HepG2 (cell line): Measurements from ENCODE around the gene PIEZO1. TPM values are rescaled to one million over a fixed set of nuclear protein-coding genes. Genes with fewer than 3 reads are reported as not detected.

Source experiments
- ATAC-seq: fragments of 200-7000 bp; cut with Tn5 transposase; 3 replicates; pipeline ENCODE4 v1.9.1; 2020; ENCODE audit warnings: mild to moderate bottlenecking, moderate library complexity
- BruUV-seq: library from RNA; stranded (reverse); fragments of 400-500 nt; replicated peaks from 2 replicates; lab custom pipeline; 2021; lab: Mats Ljungman, UMichigan
- CTCF ChIA-PET: fragments of 300-600 bp; formaldehyde crosslinking; extraction: SDS; loops from one replicate; lab custom pipeline; 2021; ENCODE audit warnings: low total read pairs, inconsistent platforms, low intra/inter-chr PET ratio; lab: Yijun Ruan, JAX
- POLR2A ChIA-PET: fragments of 350-600 bp; sonication (Branson Sonifier 250); formaldehyde crosslinking; loops from one replicate; lab custom pipeline; 2020; ENCODE audit warnings: antibody characterized with exemption, inconsistent platforms; lab: Yijun Ruan, JAX
- DNase-seq: peaks from one replicate; pipeline ENCODE4 v3.0.0-alpha.2; 2015; ENCODE audit warnings: low spot score
- FAIRE-seq: peaks from 3 replicates; lab custom pipeline; 2011; peaks lifted over from hg19 to GRCh38; lab: Jason Lieb, UNC
- H2AFZ ChIP-seq: one replicate; pipeline ENCODE4 v1.6.1; 2011; ENCODE audit warnings: low read length, inconsistent platforms
- H3K27ac ChIP-seq: fragments of 300-600 bp; 3 replicates; pipeline ENCODE4 v1.8.0; 2011; ENCODE audit warnings: mixed run types, mild to moderate bottlenecking, mixed read lengths, low read length, inconsistent platforms; ENCODE audit not compliant: insufficient read depth; ENCODE audit errors: extremely low read length
- H3K27me3 ChIP-seq, 2 experiments: fragments of 200-600 bp in 1 of 2; 2 replicates in 1 of 2; 3 replicates in 1 of 2; pipeline versions ENCODE4 v1.6.0 to v1.8.0; 2011; ENCODE audit warnings: low read length in 2 of 2, mild to moderate bottlenecking in 2 of 2, moderate library complexity in 2 of 2, inconsistent platforms in 1 of 2; ENCODE audit not compliant: insufficient read depth in 2 of 2, control insufficient read depth in 1 of 2
- H3K36me3 ChIP-seq, 2 experiments: fragments of 200-600 bp in 1 of 2; replicated peaks in 1 of 2; 2 replicates in 1 of 2; 3 replicates in 1 of 2; pipeline versions ENCODE4 v1.5.1 to v1.8.0; 2011; ENCODE audit warnings: low read length in 2 of 2, inconsistent platforms in 1 of 2; ENCODE audit not compliant: insufficient read depth in 2 of 2, control insufficient read depth in 1 of 2
- H3K4me1 ChIP-seq: 2 replicates; pipeline ENCODE4 v1.5.1; 2012; ENCODE audit warnings: low read length, inconsistent platforms; ENCODE audit not compliant: insufficient read depth
- H3K4me2 ChIP-seq: 2 replicates; pipeline ENCODE4 v1.6.0; 2011; ENCODE audit warnings: low read depth, low read length, inconsistent platforms
- H3K4me3 ChIP-seq, 3 experiments: fragments of 200-600 bp in 1 of 3; sonication (generic), shearing (Covaris generic) in 1 of 3; replicated peaks in 1 of 3; 2 replicates each; pipeline ENCODE4 v1.5.1; 2011 to 2016; ENCODE audit warnings: low read length in 3 of 3, inconsistent platforms in 2 of 3, low read depth in 2 of 3, mild to moderate bottlenecking in 2 of 3, control low read depth in 1 of 3, mixed read lengths in 1 of 3; ENCODE audit not compliant: insufficient read depth in 1 of 3
- H3K79me2 ChIP-seq: one replicate; pipeline ENCODE4 v1.6.1; 2011; ENCODE audit warnings: low read length, inconsistent platforms; ENCODE audit not compliant: insufficient read depth
- H3K9ac ChIP-seq: 2 replicates; pipeline ENCODE4 v1.6.0; 2011; ENCODE audit warnings: mild to moderate bottlenecking, low read depth, low read length, inconsistent platforms; ENCODE audit not compliant: insufficient read depth
- H3K9me3 ChIP-seq: 2 replicates; pipeline ENCODE4 v1.5.1; 2012; ENCODE audit warnings: mild to moderate bottlenecking, low read length
- H4K20me1 ChIP-seq: 2 replicates; pipeline ENCODE4 v1.6.0; 2011; ENCODE audit warnings: inconsistent platforms, mild to moderate bottlenecking, low read length, moderate library complexity; ENCODE audit not compliant: insufficient read depth
- ARNT2 ChIP-seq: sonication (generic); formaldehyde crosslinking; IDR thresholded peaks from 2 replicates; pipeline ENCODE4 v1.8.0; 2022; ENCODE audit warnings: mild to moderate bottlenecking, low read depth, missing genetic modification reagents, moderate library complexity
- ARNTL ChIP-seq: sonication (generic); formaldehyde crosslinking; IDR thresholded peaks from 2 replicates; pipeline ENCODE4 v1.4.0; 2020; ENCODE audit warnings: mild to moderate bottlenecking, missing genetic modification reagents
- ETV6 ChIP-seq: sonication (generic); formaldehyde crosslinking; conservative IDR thresholded peaks from 2 replicates; pipeline ENCODE4 v1.4.0; 2020; ENCODE audit warnings: missing genetic modification reagents
- FOXK1 ChIP-seq: sonication (generic); formaldehyde crosslinking; IDR thresholded peaks from 2 replicates; pipeline ENCODE4 v1.4.0; 2020; ENCODE audit warnings: low read depth, missing genetic modification reagents, borderline replicate concordance
- KLF15 ChIP-seq: sonication (generic); formaldehyde crosslinking; IDR thresholded peaks from 2 replicates; pipeline ENCODE4 v1.8.1; 2023; ENCODE audit warnings: borderline replicate concordance, mild to moderate bottlenecking, inconsistent platforms, missing genetic modification reagents, mixed read lengths
- PAWR ChIP-seq: sonication (generic); formaldehyde crosslinking; IDR thresholded peaks from 2 replicates; pipeline ENCODE4 v1.4.0; 2020; ENCODE audit warnings: missing genetic modification reagents, mild to moderate bottlenecking, borderline replicate concordance
- PITX1 ChIP-seq: sonication (generic); formaldehyde crosslinking; IDR thresholded peaks from 2 replicates; pipeline ENCODE4 v1.5.1; 2020; ENCODE audit warnings: mild to moderate bottlenecking, missing genetic modification reagents
- RCOR2 ChIP-seq: IDR thresholded peaks from 2 replicates; pipeline ENCODE4 v1.6.1; 2016; ENCODE audit warnings: missing biosample characterization, missing genetic modification reagents
- RXRA ChIP-seq: sonication (generic); formaldehyde crosslinking; IDR thresholded peaks from 2 replicates; pipeline ENCODE4 v1.5.1; 2020; ENCODE audit warnings: missing genetic modification reagents
- SALL2 ChIP-seq: sonication (generic); formaldehyde crosslinking; IDR thresholded peaks from 2 replicates; pipeline ENCODE4 v1.8.1; 2023; ENCODE audit warnings: mild to moderate bottlenecking, missing genetic modification reagents, inconsistent platforms
- SAP130 ChIP-seq: IDR thresholded peaks from 2 replicates; pipeline ENCODE4 v1.6.1; 2016; ENCODE audit warnings: low read depth
- SOX13 ChIP-seq, 3 experiments: fragments of 450-650 bp in 1 of 3; sonication (generic) in 1 of 3; formaldehyde crosslinking in 1 of 3; IDR thresholded peaks in 2 of 3; conservative IDR thresholded peaks in 1 of 3; 2 replicates each; pipeline versions ENCODE4 v1.5.0 to v1.6.1; 2016 to 2020; ENCODE audit warnings: antibody characterized with exemption in 1 of 3, mild to moderate bottlenecking in 1 of 3, missing compliant biosample characterization in 1 of 3, missing genetic modification reagents in 1 of 3, moderate library complexity in 1 of 3
- TFDP2 ChIP-seq: sonication (generic); formaldehyde crosslinking; IDR thresholded peaks from 2 replicates; pipeline ENCODE4 v1.4.0; 2020; ENCODE audit warnings: missing genetic modification reagents
- ZNF33A ChIP-seq: sonication (generic); formaldehyde crosslinking; IDR thresholded peaks from 2 replicates; pipeline ENCODE4 v1.5.1; 2020; ENCODE audit warnings: missing genetic modification reagents, mild to moderate bottlenecking, moderate library complexity, borderline replicate concordance
- ZNF468 ChIP-seq: sonication (generic); formaldehyde crosslinking; IDR thresholded peaks from 2 replicates; pipeline ENCODE4 v1.8.0; 2022; ENCODE audit warnings: mild to moderate bottlenecking, moderate library complexity, missing genetic modification reagents
- ZNF530 ChIP-seq: sonication (generic); formaldehyde crosslinking; IDR thresholded peaks from 2 replicates; pipeline ENCODE4 v1.5.0; 2020; ENCODE audit warnings: low read depth, mild to moderate bottlenecking, missing genetic modification reagents
- ZNF549 ChIP-seq: sonication (generic); formaldehyde crosslinking; IDR thresholded peaks from 2 replicates; pipeline ENCODE4 v1.5.0; 2020; ENCODE audit warnings: missing genetic modification reagents
- ZNF660 ChIP-seq: sonication (generic); formaldehyde crosslinking; IDR thresholded peaks from 2 replicates; pipeline ENCODE4 v1.5.1; 2020; ENCODE audit warnings: mild to moderate bottlenecking, low read depth, missing genetic modification reagents, borderline replicate concordance
- ZNF879 ChIP-seq: sonication (generic); formaldehyde crosslinking; IDR thresholded peaks from 2 replicates; pipeline ENCODE4 v1.8.1; 2023; ENCODE audit warnings: missing genetic modification reagents
- whole genome bisulfite sequencing: methylation state at CpG from one replicate; pipeline ENCODE4 v1.1.6; 2017; ENCODE audit warnings: low lambda C conversion rate; 5-methylcytosine and 5-hydroxymethylcytosine counted together
- in situ Hi-C: cut with HindIII; loops from 2 replicates; pipeline ENCODE4 v1.10.0; 2017; ENCODE audit warnings: low pct_unique_long_range_greater_than_20kb; ENCODE audit not compliant: extremely low pct_ligation_motif_present
- intact Hi-C: fragments of 100-400 bp; cut with micrococcal nuclease; formaldehyde crosslinking; loops from one replicate; pipeline ENCODE4 v1.10.0; 2022; ENCODE audit not compliant: unreplicated experiment
- polyA plus RNA-seq, 8 experiments: library from polyadenylated mRNA; depleted of rRNA in 3 of 8; stranded (reverse) in 7 of 8; unstranded in 1 of 8; fragments of >200 nt; fragmentation: Illumina TruSeq in 4 of 8; extraction: Trizol in 4 of 8; gene quantifications; 2 replicates each; pipeline versions ENCODE4 v1.2.1 to v1.2.3, GENCODE V29; 2011 to 2016; ENCODE audit warnings: low read depth in 4 of 8, missing spikeins in 1 of 8, mixed read lengths in 1 of 8; ENCODE audit not compliant: insufficient read depth in 1 of 8
- total RNA-seq, 5 experiments: library from RNA; depleted of rRNA; stranded (reverse); fragments of >200 nt; fragmentation: Illumina TruSeq; extraction: Trizol; gene quantifications; 2 replicates each; pipeline ENCODE4 v1.2.3, GENCODE V29; 2016; ENCODE audit warnings: low read depth in 1 of 5
- TF ChIP-seq, protein P1 (sequence below): sonication (generic); formaldehyde crosslinking; IDR thresholded peaks from 2 replicates; pipeline ENCODE4 v1.4.0; 2020; ENCODE audit warnings: missing genetic modification reagents

Gene PIEZO1
- total and polyA plus RNA-seq, 2 of the 13 experiments (the other 11 are each of a cell fraction or from before 2014, with no cell fraction given): 67.9 to 85.0 TPM

GRCh38 chr16:88687254-88687576 lies 97.8 kb downstream of the PIEZO1 start (continued):
- TF ChIP-seq, protein P1, sequence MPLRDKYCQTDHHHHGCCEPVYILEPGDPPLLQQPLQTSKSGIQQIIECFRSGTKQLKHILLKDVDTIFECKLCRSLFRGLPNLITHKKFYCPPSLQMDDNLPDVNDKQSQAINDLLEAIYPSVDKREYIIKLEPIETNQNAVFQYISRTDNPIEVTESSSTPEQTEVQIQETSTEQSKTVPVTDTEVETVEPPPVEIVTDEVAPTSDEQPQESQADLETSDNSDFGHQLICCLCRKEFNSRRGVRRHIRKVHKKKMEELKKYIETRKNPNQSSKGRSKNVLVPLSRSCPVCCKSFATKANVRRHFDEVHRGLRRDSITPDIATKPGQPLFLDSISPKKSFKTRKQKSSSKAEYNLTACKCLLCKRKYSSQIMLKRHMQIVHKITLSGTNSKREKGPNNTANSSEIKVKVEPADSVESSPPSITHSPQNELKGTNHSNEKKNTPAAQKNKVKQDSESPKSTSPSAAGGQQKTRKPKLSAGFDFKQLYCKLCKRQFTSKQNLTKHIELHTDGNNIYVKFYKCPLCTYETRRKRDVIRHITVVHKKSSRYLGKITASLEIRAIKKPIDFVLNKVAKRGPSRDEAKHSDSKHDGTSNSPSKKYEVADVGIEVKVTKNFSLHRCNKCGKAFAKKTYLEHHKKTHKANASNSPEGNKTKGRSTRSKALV (CRISPR knock-in tag): no peak
- TF ChIP-seq PAWR (CRISPR knock-in tag) (no peak), RCOR2 (CRISPR knock-in tag) (no peak), KLF15 (CRISPR knock-in tag) (no peak), SAP130 (CRISPR knock-in tag) (peak; percentile 55), SOX13 (IDR thresholded peaks at IDR 0.05) (no peak), SOX13 (CRISPR knock-in tag; conservative IDR thresholded peaks at IDR 0.05 in 1 of 2, IDR thresholded peaks at IDR 0.05 in 1 of 2) (no peak), ARNTL (CRISPR knock-in tag) (peak; percentile 37)

- peak within 1 kb of the TSS; percentile 8; the same call in 1 of the 2 replicates for H3K9ac ChIP-seq
- H4K20me1 ChIP-seq: peaks cover 3% of the 10 kb centered on the region; the same call in 1 of the 2 replicates
- intact Hi-C loops (no loop called here), in situ Hi-C loops (no loop called here)
- BruUV-seq: no TSS peak
- H3K27ac ChIP-seq: no peak within 1 kb of the TSS
- CTCF ChIA-PET: no interaction called here
- H3K4me2 ChIP-seq: peak within 1 kb of the TSS; percentile 91
- peak within 1 kb of the TSS; percentile 52 to 76 (median 69) for H3K4me3 ChIP-seq
- no peaks in the 10 kb centered on the region for H3K9me3 ChIP-seq
- no peak within 1 kb of the TSS for H2AFZ ChIP-seq
- H3K79me2 ChIP-seq: no peaks in the 10 kb centered on the region
- peaks cover 23 to 82% of the 10 kb centered on the region in 2 experiments for H3K27me3 ChIP-seq
- WGBS: 1% methylated on average over 16 of the region's 65 CpGs
- H3K36me3 ChIP-seq: no peaks in the 10 kb centered on the region
- ATAC-seq (peak; percentile 85), DNase-seq (peak; percentile 76), FAIRE-seq (no peak)
- H3K4me1 ChIP-seq: peaks cover 48% of the 10 kb centered on the region
- POLR2A ChIA-PET: interaction anchor here (1.0 to 2.6 kb wide), 6 partner anchors 14 to 28 kb away, joined by 3 to 11 read pairs (median 3); partner anchors contain the start of gene MVD
- TF ChIP-seq FOXK1 (CRISPR knock-in tag) (no peak), ZNF549 (no peak), ZNF468 (CRISPR knock-in tag) (no peak; the same call in 1 of the 2 replicates), ZNF33A (CRISPR knock-in tag) (no peak), PITX1 (no peak), ZNF660 (CRISPR knock-in tag) (no peak), ETV6 (CRISPR knock-in tag) (0 out of 2 replicates have a peak, but pooled peaks have one; percentile 33), SALL2 (CRISPR knock-in tag) (no peak), ARNT2 (CRISPR knock-in tag) (peak; percentile 70; the same call in 1 of the 2 replicates), RXRA (CRISPR knock-in tag) (0 out of 2 replicates have a peak, but pooled peaks have one; percentile 18), ZNF879 (CRISPR knock-in tag) (peak; percentile 87; the same call in 1 of the 2 replicates), ZNF530 (no peak), TFDP2 (peak; percentile 60; the same call in 1 of the 2 replicates)
Observed at GRCh38 chr16:88686439-88687253, 98.4 kb downstream of the PIEZO1 start, which contains the start of gene SNAI3. Gene SNAI3, minus strand, starts transcription at chr16:88686507. Its CDS starts 101 bp downstream, at chr16:88686406.
